Measurements from ENCODE around the gene EPN2.

DNA sequence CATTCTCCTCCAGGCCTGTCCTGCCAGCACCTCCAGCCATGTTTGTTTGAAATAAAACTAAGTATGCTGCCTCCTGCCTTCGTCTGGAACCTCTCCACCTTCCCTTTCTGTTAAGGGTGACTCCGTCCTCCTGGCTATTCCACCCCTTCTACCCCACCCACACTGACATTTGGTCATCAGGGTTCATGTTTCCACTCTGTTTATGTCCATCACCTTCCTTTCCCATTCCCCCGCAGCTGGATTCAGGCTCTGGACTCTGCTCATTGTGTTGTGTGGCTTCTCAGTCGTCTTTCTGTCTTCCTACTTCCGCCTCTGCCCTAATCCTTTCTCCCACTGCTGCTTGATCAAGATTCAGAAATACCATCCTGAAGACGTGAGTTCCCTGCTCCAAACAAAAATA lies 28.6 kb downstream of the EPN2 start:
- TF ChIP-seq, protein P1, sequence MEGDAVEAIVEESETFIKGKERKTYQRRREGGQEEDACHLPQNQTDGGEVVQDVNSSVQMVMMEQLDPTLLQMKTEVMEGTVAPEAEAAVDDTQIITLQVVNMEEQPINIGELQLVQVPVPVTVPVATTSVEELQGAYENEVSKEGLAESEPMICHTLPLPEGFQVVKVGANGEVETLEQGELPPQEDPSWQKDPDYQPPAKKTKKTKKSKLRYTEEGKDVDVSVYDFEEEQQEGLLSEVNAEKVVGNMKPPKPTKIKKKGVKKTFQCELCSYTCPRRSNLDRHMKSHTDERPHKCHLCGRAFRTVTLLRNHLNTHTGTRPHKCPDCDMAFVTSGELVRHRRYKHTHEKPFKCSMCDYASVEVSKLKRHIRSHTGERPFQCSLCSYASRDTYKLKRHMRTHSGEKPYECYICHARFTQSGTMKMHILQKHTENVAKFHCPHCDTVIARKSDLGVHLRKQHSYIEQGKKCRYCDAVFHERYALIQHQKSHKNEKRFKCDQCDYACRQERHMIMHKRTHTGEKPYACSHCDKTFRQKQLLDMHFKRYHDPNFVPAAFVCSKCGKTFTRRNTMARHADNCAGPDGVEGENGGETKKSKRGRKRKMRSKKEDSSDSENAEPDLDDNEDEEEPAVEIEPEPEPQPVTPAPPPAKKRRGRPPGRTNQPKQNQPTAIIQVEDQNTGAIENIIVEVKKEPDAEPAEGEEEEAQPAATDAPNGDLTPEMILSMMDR (IDR thresholded peaks at IDR 0.05 in 2 of 3, conservative IDR thresholded peaks at IDR 0.05 in 1 of 3; ENCODE audit: borderline replicate concordance in 1 of 3, insufficient read depth in 1 of 3, low read depth in 2 of 3, low read length in 2 of 3) = no peak
- TF ChIP-seq EGR1 (IDR thresholded peaks at IDR 0.05; ENCODE audit: low read depth) = no peak
- no peak for TF ChIP-seq POLR2AphosphoS5 (IDR thresholded peaks at IDR 0.05; ENCODE audit: low read depth, low read length)
- no peak for TF ChIP-seq EZH2 (IDR thresholded peaks at IDR 0.05)
- no peak for TF ChIP-seq SRF (IDR thresholded peaks at IDR 0.05; ENCODE audit: low read depth)
- TF ChIP-seq, protein P2, sequence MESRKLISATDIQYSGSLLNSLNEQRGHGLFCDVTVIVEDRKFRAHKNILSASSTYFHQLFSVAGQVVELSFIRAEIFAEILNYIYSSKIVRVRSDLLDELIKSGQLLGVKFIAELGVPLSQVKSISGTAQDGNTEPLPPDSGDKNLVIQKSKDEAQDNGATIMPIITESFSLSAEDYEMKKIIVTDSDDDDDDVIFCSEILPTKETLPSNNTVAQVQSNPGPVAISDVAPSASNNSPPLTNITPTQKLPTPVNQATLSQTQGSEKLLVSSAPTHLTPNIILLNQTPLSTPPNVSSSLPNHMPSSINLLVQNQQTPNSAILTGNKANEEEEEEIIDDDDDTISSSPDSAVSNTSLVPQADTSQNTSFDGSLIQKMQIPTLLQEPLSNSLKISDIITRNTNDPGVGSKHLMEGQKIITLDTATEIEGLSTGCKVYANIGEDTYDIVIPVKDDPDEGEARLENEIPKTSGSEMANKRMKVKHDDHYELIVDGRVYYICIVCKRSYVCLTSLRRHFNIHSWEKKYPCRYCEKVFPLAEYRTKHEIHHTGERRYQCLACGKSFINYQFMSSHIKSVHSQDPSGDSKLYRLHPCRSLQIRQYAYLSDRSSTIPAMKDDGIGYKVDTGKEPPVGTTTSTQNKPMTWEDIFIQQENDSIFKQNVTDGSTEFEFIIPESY (IDR thresholded peaks at IDR 0.05; ENCODE audit: extremely low read depth, insufficient replicate concordance, low read length) = no peak
